Fibroblast of upper back skin (primary cell): ENCODE results near the gene ROR2.

ENCODE experiments used
- DNase-seq: peaks from one replicate; pipeline ENCODE4 v3.0.0-alpha.2; 2013

ROR2 gene

DNA sequence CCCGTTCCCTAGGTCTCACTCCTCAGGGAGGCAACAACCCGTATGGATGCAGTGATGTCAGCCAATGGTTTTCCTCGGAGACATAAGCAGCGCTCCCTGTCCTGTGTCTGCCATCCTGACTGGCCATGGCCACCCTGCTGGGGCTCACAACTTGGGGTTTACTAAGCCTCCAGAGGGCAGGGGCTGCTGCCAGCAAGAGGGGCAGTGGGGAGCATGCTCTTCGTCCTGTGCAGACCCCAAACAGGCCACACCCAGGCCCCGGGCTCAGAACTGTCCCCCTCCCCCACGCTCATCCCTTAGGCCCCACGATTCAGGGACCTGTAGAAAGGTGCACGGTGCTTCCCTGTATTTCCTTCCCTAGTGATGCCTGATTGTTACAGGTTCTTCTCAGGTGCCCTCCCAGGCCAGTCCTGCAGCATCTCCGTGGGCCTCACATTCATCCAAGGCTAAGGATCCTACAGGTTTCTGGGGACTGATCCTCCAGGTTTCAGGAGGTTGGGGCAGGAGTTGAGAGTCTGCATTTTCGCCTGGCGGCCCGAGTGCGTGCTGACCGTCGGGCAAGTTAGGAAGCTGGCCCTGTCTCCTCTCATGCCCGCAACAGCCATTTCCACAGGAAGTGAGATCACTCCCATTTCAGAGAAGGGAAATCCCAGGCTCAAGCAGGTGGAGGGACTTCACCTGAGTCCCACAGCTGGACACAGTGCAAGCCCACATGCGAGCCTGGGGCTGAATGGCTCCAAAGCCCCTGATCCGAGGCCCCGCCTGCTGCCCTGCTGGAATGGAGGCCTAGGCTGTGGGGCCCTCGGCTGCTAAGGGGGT, 217.6 kb downstream of the ROR2 start:
- DNase-seq: no peak

DNA sequence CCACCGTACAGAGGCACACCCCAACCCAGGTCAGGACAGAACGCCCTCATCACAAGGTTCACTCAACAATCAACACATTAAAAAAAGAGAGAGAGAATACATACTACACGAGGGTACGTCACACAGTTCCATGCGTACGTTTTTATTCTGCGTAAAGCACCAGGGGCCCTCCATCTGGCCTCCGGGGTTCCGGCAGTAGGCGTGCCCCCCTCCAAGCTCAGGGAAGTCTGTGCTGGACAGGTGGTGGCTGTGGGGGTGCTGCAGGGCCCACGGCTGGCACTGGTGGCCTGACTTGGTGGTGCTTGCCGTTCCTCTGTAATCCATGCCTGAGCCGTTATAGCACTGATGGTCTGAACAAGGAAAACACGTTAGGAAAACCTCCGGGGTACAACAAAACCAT, 219.2 kb downstream of the ROR2 start:
- DNase-seq: no peak

DNA sequence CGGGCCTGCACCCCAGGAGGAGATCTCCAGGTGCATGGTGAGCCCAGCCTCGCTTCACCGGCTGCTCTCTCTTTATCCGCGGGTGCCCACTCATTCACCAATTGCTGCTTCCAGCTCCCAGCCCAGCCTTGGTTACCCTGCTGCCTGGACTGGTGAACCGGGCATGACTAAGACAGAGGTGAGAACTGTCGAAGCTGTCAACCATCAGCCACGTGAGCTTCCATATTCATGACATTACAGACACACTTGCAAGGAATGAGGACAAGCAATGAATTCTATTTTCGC, 220.5 kb downstream of the ROR2 start:
- DNase-seq: no peak

DNA sequence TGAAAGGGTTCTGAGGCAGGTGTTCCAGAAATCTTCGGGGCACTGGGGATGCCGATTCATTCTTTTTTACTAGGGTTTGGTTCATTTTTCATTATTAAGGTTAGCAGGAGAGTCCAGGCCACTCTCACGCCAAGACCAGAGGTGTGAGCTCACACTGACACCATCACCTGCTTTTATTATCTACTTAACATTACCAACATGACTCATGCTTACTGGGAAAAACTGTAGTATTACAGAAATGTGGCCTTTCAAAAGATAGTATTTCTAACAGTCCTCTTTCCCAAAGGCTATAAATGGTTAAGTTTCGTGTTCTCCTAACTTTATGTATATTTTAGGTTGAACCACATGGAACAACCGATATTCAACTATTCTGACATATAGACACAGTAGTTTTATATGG, 222.1 kb downstream of the ROR2 start:
- DNase-seq: no peak

DNA sequence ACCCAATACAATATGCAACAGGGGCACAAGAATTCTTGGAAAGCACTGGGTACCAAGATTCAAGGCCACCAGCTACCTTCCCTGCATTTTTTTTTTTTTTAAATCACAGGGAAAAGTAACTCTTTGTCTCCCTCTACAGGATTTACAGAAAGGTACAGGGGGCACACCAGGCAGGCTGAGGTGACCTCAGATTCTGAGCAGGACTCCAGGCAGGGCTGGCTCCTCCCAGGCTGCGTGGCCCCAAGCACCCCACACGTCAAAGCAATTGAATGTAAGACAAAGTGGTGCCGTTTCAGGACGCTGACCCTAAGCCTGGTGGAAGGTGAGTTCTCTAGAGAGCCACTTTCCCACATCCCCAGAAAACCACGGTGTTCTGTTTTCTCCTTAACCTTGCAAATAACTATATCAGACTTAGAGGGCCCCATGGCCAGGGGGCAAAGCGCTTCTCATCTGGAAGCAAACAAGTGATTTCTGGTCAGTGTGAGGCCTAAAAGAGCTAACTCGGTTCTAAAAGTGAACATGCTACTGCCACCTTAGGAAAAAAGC, 222.6 kb downstream of the ROR2 start:
- DNase-seq: peak; percentile 50

DNA sequence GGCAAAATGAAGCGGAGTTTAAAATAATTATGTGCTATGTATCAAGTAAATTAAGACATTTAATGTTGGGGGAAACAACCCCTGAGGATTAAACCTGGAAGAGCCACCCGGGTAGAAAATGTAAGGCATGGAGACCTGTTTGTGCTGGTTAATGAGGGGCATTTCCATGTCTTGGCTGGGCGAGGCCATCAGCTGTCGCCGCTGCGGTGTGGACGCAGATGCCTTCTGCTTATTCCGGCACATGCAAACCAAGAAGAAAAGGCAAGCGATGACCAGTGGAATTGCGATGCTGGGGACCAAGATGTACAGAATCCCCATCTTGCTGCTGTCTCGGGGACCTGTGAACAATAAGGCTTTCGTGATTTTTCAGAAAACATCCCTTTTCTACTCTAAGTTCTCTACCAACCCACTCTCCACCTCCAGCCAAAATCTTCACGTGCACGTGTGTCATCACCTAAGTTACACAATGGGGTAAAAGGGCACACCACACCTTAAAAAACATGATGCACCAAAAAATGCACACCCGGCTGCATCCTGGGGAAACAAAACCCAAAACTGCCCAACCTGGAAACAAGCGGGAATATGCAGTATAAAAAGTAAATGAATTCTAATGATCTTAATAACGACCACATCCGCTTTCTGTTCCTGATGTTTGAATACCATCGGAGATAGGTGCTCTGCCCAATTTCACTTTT, 223.5 kb downstream of the ROR2 start:
- DNase-seq: no peak

DNA sequence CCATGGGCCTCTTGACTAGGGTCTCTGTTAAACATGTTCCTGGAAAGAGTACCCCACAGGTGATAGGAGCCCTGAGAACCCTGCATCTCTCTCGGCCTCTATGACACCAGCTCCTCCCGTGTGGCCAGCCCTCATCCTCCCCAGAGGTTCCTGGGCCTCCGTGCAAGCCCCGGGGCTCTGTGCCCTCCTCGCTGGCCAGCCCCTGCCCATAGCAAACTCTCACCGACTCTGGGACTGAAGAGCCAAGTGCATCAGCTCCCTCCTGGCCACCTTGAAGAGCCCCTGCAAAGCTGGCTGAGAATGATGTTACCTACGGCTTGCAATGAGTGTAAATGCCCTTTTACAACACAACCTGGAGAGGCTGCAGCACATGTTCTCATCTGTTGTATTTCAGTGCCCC, 224.4 kb downstream of the ROR2 start:
- no peak for DNase-seq

DNA sequence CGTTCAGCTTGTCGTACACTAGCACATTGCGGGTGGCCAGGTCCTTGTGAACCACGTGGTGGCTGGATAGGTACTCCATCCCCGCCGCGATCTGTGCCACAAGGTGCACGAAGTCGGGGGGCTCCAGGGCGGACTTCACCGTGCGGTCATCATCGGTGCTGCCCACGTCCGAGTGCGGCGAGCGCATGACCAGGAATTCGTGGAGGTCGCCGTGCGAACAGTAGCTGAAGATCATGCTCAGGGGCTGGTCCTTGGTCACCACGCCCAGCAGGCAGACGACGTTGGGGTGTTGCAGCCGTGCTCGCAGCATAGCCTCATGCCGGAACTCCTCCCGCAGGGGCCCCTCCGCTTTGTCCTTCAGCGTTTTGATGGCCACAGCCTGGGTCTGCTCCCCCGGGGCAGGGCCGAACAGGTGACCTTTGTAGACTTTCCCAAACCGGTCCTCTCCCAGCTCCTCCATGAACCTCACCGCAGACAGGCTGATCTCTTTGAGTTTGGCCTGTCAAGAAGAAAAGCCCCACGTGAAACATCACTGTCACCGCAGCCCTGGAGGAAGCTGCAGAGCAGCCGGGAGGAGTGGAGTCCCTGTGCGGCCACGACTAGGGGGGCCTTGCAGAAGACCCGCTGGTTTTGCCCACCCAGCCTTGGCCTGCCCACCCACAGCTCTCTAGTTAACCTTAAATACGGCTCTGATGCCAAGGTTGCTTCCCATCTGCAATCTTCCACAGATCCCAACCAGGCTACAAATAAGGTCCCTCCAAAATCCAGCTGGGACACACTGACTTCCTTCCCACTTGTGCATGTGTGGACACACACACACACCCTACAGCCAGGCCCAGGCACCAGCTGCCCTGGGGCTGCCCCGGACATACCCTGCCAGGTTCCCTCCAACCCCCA, 225.2 kb downstream of the ROR2 start:
- DNase-seq: no peak

DNA sequence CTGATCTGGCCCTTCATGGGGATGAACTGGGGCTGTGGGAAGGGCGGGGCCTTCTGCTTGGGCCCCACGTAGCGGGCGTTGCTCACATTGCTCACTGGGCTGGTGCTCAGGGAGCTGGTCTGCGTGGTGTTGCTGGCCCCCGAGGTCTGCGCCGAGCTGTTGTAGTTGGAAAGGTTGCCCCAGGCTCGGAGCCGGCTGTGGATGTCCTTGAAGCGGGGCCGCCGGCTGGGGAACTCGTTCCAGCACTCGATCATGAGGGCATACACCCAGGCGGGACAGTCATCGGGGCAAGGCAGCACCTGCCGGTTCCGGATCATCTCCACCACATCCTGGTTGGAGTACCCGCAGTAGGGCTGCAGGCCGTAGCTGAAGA, 226.0 kb downstream of the ROR2 start:
- DNase-seq: no peak

DNA sequence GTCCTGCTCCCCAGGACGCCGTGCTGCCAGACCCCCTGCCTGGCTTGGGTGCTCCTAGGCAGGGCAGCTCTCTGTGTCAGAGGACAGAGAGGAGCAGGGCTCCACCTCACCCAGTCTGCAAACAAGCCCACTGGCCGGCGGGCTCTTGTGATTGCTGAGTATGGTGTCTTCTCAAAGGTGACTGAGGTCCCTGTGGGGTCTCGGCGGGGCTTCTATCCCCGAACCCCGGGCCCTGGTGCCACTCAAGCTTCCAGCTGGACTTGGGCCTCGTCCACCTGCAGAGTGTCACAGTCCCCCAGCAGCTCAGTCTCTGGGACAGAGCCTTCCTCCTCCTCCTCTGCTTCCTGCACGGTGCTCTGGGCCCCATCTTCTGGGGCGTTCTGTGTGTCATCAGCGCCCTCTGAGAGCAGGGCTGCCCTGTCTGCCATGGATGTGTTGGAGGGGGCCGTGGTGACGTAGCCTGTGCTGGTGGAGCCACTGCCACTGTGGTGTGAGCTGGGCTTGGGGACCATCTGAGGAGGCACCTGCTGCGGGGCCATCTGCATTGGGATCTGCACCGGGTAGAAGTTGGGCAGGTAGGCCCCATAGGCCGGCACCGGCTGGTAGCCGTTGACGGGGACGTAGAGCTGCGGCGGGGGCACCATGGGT, 226.5 kb downstream of the ROR2 start:
- DNase-seq: no peak

DNA sequence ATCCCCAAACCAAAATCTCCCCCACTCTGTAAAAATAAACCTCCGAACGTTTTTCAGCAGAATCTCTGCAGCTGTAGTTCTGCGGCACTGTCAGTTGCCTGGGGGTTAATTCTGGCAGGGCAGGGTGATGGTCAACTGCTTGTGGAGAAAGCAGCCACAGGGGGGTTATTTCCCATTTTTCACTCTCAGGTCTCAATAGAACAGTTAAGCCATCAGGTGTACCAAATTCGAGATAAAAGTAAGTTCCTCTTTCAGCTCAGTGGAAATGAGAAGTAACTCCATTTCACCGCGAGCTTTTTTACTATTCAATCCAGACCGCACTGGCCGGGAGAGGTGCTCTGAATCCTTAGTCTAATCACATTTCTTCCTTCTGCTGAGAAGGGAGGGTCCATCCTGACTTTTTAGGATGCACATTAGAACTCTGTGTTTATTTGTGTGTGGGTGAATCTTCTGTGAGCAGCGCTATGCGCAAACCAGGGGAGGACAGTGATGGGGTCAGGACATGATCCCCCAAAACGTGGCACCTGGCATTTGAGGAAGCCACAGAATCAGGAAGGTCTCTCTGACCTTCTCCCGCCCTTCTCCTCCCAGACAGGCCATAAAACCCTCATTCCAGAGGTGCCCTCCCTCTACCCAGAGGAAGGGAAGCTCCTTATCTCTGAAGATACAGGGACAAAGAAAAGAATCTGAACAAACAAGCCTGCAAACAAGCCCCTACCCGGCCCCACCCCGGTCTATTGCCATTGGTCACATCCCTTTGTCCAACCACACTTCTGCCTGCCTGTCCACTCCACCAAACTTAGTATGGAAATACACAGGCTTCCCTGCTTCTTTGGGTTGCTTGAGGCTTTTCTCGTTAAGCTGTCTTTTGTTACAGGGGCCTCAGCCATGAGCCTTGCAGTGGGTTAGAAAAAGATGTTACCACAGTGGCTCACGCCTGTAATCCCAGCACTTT, 229.0 kb downstream of the ROR2 start:
- no peak for DNase-seq

DNA sequence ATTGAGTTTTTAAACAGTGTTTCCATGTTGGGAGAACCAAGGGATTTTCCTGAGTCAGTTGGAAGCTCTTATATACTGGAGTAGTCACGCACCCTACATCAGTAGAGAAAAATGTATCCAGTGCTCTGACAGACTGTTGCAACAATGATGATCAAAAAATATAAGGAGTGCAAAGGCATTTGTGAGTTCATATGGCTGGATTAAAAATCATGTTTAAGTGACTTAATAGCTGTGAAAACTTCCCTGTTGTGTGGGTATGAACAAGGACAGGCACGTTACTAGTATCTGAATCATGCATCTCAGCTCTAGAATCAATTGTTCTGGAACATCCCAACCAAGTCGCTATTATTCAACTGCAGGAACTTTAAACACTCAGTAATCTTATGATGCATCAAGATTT, 229.7 kb downstream of the ROR2 start:
- peak; percentile 52 for DNase-seq

DNA sequence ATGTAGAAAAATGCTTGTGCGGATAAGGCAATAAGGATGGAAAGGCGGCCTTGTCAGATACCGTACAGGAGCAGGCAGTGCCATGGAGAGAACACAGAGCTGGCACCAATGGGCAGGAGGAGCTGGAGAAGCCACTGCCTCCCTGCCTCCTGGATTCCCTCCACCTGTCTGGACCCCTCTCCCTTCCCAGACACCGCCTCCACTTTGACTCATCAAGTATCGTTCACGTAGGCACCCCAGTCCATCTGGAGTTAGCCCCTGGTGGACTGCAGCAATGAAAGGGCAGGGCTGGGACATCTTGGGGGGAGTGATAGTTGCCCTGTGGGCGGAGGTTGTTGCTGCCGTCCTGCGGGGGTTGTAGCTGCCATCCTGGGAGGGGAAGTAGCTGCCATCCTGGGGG, 232.0 kb downstream of the ROR2 start:
- no peak for DNase-seq

DNA sequence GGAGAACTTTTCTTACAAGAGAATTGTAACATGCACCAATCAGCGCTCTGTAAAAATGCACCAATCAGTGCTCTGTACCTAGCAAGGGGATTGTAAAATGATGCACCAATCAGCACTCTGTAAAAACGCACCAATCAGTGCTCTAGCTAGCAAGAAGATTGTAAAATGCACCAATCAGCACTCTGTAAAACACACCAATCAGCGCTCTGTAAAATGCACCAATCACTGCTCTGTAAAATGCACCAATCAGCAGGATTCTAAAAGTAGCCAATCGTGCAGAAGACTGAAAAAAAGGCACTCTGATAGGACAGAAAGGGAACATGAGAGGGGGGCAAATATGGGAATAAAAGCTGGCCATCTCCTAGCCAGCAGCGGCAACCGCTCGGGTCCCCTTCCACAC, 233.2 kb downstream of the ROR2 start:
- no peak for DNase-seq

DNA sequence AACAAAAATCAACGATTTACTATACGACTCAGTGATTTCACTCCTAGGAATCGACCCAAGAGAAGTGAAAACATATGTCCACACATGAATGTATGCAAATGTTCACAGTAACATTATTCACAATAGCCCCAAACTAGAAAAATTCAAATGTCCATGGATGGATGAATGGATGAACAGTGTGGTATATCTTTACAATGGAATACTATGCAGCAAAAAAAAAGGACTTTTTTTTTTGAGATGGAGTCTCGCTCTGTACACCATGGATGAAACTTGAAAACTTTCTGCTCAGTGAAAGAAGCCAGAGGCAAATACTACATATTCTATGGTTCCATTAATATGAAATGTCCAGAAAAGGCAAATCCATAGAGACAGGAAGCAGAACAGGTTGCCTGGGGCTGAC, 233.8 kb downstream of the ROR2 start:
- DNase-seq: no peak

DNA sequence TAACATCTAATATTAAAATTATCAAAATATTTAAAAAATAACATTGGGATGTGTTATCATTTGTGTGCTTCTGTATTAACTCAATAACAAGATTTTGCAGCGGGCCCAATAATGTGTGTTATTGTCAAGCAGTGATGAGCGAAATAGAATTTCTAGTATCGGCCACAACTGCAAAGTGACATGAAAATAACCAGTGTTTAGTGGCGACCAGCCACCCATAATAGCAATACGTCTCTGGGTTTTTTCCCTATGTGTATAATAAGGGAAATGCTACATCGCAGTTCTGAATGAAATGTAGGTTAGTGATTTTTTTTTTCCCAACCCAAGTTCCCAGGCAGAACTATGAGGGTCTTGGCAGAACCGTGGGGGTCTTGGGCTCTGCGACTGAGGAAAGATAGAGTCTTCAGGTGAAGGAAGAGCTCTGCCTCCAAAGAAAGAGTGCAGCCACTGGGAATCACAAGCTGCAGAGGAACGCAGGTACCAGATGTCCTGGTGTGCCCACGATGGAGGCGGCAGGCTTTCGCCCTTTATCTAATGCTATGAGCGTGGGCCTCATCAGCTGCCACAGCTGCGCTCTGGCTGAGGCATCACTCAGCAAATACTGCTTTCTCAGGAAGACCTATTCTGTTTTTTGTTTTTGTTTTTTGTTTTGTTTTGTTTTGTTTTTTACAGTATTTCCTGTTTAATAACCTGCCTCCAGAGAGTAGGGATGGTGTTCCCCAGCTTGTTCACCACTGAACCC, 235.0 kb downstream of the ROR2 start:
- no peak for DNase-seq

DNA sequence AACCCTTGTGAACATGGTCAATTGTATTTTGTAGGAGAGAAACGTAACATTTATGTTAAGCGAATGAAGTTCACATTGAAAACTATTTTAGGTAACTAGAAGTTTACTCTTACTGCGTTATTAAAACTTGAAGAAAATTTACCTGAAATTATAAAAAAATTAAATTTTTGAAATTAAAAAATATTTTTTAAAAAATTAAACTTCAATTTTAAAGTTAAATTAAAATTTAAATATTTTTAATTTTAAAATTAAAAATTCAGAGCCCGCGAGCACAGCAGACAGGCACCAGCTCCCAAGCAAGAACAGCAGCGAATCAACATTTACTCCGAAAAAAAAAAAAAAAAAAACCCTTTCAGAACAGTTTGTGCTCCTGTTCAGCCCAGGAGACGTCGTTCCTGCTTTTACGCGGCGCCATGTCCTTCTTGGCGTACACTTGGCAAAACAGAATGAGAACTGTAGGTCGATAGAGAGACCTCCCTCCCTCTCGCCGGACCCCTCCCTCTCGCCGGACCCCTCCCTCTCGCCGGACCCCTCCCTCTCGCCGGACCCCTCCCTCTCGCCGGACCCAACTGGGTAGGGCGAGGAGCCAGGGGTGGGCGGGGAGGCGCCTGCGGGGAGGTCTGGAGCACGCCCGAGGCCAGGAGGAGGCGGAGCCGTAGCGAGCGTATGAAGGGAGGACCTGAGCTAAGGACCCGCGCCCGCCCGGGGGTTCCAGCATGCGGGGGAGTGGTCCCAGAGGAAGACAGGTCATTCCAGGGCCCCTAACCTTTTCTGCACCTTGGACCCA, 235.8 kb downstream of the ROR2 start:
- DNase-seq: peak; percentile 50

DNA sequence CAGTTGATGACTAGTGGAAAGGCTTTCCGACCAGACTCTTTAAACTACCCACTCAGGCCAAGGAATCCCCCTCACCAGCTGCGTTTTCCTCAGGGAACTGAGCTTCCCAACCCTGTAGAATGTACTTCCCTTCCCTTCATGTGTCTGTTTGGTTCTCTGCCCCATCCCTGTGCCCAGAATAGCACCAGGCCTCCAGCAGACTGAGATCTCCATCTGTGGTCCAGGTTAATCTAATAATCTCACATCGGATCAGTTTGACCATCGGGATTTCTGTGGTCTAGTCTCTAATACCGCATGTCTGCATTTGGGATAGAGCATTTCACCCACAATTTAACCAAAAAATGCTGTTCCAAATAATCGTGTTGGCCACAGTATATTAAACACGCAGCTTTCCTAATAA, 237.2 kb downstream of the ROR2 start:
- DNase-seq: peak; percentile 19

DNA sequence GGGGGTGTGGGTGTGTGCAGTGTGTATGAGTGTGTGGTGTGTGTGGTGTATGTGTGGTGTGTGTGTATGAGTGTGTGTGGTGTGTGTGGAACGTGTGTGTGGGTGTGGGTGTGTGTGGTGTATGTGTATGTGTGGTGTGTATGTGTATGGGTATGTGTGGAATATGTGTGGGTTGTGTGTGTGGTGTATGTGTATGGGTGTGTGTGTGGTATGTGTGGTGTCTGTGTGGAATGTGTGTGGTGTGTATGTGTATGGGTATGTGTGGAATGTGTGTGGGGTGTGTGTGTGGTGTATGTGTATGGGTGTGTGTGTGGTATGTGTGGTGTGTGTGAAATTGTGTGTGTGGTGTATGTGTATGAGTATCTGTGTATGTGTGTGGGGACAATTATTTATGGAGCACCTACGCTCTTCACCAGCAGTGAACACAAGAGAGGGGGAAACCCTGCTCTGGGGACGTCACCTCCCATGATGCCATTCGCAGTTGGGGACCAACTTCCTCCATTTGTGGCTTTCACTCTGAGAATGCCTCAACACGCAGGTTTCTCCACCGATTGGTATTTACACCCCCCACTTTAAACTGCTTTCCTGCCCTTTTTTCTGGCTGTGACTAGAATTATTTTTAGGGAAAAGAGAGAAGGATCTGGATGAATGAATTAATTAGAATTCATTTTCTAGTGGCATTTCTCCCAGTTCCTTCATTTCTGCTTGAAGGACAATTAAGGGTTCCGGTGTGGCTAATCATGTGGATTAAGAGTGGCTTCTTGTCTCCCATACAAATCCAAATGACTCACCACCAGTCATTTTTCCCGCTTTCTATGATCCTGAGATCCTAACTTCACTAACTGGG, 238.1 kb downstream of the ROR2 start:
- peak; percentile 60 for DNase-seq
